GM06990 (cell line): ENCODE results near the gene ZFAND6.
A peak's percentile ranks its signal among the peaks of the same experiment; 100 is the strongest.
"Not testable (repeated sequence)": the region's sequence is repeated elsewhere in the genome, so short reads cannot be mapped to it uniquely, and the experiment has no call there.

Experiments used
- DNase-seq: peaks from one replicate; pipeline ENCODE4 v3.0.0-alpha.2; 2011; ENCODE audit not compliant: insufficient read length; ENCODE audit errors: extremely low read depth
- H3K27me3 ChIP-seq: replicated peaks from 2 replicates; pipeline ENCODE4 v1.6.0; 2011; ENCODE audit warnings: low read length; ENCODE audit not compliant: control insufficient read depth, insufficient read depth
- H3K36me3 ChIP-seq: 2 replicates; pipeline ENCODE4 v1.5.1; 2011; ENCODE audit warnings: low read length; ENCODE audit not compliant: control insufficient read depth, insufficient read depth
- H3K4me3 ChIP-seq: replicated peaks from 2 replicates; pipeline ENCODE4 v1.5.1; 2011; ENCODE audit warnings: low read depth, mild to moderate bottlenecking, control low read depth, low read length
- TF ChIP-seq, protein P1 (sequence below): IDR thresholded peaks from 2 replicates; pipeline ENCODE4 v1.5.1; 2011; ENCODE audit warnings: low read length, control low read depth, mild to moderate bottlenecking, inconsistent platforms; ENCODE audit not compliant: insufficient read depth, poor library complexity, severe bottlenecking

ZFAND6 gene

GRCh38 chr15:80015156-80015555 is 44.3 kb upstream of the ZFAND6 start:
- TF ChIP-seq, protein P1, sequence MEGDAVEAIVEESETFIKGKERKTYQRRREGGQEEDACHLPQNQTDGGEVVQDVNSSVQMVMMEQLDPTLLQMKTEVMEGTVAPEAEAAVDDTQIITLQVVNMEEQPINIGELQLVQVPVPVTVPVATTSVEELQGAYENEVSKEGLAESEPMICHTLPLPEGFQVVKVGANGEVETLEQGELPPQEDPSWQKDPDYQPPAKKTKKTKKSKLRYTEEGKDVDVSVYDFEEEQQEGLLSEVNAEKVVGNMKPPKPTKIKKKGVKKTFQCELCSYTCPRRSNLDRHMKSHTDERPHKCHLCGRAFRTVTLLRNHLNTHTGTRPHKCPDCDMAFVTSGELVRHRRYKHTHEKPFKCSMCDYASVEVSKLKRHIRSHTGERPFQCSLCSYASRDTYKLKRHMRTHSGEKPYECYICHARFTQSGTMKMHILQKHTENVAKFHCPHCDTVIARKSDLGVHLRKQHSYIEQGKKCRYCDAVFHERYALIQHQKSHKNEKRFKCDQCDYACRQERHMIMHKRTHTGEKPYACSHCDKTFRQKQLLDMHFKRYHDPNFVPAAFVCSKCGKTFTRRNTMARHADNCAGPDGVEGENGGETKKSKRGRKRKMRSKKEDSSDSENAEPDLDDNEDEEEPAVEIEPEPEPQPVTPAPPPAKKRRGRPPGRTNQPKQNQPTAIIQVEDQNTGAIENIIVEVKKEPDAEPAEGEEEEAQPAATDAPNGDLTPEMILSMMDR, result no peak
- Histone ChIP-seq H3K36me3 (no peaks in the 10 kb centered on the region), H3K4me3 (no peak overlapping the region), H3K27me3 (no peaks in the 10 kb centered on the region)
- no peak for DNase-seq

DNA sequence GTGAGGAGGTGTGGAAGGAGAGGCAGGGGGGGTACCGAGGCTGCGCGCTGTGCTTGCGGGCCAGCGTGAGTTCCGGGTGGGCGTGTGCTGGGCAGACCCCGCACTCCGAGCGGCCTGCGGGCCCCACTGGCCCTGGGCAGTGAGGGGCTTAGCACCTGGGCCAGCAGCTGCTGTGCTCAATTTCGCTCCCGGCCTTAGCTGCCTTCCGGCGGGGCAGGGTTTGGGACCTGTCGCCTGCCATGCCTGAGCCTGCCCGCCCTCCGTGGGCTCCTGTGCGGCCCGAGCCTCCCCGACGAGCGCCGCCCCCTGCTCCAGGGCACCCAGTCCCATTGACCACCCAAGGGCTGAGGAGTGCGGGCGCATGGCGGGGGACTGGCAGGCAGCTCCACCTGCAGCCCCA is 43.0 kb upstream of the ZFAND6 start:
- H3K36me3 ChIP-seq, DNase-seq, H3K4me3 ChIP-seq, H3K27me3 ChIP-seq: not testable (repeated sequence)

DNA sequence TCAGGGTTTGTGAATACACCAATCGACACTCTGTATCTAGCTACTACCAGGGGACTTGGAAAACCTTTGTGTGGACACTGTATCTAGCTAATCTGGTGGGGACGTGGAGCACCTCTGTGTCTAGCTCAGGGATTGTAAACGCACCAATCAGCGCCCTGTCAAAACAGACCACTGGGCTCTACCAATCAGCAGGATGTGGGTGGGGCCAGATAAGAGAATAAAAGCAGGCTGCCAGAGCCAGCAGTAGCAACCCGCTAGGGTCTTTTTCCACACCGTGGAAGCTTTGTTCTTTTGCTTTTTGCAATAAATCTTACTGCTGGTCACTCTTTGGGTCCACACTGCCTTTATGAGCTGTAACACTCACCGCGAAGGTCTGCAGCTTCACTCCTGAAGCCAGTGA is 42.3 kb upstream of the ZFAND6 start:
- DNase-seq, H3K27me3 ChIP-seq, H3K36me3 ChIP-seq: not testable (repeated sequence)
- H3K4me3 ChIP-seq, result peak overlapping the region; percentile 38

- H3K4me3 ChIP-seq, result peak overlapping the region; percentile 49
- DNase-seq, result no peak
Observed at GRCh38 chr15:80019168-80019745, 40.2 kb upstream of the ZFAND6 start.

DNA sequence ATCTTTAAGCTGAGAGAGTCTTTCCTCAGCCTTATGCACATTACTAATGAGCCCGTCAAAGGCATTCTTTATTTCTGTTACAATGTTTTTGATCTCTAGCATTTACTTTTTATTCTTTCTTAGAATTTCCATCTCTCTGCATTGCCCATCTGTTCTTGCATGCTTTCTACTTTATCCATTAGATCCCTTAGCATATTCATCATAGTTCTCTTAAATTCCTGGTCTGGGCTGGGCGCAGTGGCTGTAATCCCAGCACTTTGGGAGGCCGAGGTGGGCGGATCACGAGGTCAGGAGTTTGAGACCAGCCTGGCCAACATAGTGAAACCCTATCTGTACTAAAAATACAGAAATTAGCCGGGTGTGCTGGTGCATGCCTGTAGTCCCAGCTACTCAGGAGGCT is 39.3 kb upstream of the ZFAND6 start:
- not testable (repeated sequence) for DNase-seq, H3K4me3 ChIP-seq, H3K27me3 ChIP-seq, H3K36me3 ChIP-seq

More at GRCh38 chr15:80019168-80019745, 40.2 kb upstream of the ZFAND6 start:
- H3K27me3 ChIP-seq, result no peaks in the 10 kb centered on the region
- TF ChIP-seq, protein P1, result no peak
- no peaks in the 10 kb centered on the region for H3K36me3 ChIP-seq

DNA sequence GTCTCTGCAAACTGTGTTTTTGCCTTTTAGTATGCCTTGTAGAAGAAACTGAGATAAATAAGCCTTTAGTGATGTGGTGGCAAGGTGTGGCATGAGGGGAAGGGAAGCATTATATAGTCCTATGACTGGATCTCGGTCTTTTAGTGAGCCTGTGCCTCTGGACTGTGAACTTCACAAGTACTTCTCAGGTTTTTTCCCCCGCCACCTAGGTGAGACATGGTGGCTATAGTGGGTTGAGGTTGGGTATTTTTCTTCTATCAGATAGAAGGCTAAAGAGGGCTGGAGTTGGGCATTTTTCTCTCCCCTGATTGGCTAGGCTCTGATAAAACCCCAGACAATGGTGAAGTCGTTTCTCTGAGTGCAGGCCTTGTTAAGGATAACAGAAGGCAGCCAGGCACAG is 38.7 kb upstream of the ZFAND6 start:
- Histone ChIP-seq H3K4me3 (no peak overlapping the region), H3K27me3 (no peaks in the 10 kb centered on the region), H3K36me3 (no peaks in the 10 kb centered on the region)
- TF ChIP-seq, protein P1, result no peak
- no peak for DNase-seq

DNA sequence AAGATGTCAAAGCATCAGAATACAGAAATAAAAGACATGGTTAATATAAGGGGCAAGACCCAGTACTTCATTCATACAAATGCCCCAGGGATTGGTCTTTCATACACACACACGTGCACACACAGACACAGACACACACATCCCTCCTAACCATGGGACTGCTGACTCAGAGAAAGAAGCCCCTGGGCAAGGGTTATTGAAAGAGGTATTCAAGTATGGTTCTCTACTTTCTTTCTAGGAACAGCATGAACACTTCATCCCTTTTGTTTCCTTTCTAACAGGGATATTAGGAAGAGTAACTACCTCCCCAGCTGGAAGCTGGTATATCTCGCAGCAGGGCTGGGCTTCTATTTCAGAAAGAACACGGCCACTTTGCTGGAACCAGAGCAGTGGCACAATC is 33.2 kb upstream of the ZFAND6 start:
- TF ChIP-seq, protein P1, result no peak
- Histone ChIP-seq H3K4me3 (no peak overlapping the region), H3K36me3 (no peaks in the 10 kb centered on the region), H3K27me3 (no peaks in the 10 kb centered on the region)
- DNase-seq, result no peak
